ENCODE data around the gene CHRNE.

DNA sequence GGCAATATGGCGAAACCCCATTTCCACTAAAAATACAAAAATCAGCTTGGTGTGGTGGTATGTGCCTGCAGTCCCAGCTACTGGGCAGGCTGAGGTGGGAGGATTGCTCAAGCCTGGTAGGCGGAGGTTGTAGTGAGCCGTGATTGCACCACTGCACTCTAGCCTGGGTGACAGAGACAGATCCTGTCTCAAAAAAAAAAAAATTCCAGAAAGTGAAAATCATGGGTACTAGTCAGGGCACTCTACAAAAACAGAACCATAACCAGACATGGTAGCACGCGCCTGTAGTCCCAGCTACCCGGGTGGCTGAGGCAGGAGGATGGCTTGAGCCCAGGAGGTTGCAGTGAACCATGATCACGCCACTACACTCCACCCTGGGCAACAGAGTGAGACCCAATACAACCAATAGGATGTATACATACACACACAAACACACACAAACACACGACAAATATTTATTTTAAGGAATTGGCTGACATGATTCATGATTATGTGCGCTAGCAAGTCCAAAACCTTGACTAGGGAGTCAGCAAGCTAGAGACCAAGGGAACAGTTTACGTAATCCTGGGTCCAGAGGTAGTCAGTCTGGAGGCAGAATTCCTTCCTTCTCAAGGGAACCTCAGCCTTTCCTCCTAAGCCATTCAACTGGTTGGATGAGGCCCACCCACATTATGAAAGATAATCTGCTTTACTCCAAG lies 17.6 kb upstream of the CHRNE start:
- TF ChIP-seq, protein P1, sequence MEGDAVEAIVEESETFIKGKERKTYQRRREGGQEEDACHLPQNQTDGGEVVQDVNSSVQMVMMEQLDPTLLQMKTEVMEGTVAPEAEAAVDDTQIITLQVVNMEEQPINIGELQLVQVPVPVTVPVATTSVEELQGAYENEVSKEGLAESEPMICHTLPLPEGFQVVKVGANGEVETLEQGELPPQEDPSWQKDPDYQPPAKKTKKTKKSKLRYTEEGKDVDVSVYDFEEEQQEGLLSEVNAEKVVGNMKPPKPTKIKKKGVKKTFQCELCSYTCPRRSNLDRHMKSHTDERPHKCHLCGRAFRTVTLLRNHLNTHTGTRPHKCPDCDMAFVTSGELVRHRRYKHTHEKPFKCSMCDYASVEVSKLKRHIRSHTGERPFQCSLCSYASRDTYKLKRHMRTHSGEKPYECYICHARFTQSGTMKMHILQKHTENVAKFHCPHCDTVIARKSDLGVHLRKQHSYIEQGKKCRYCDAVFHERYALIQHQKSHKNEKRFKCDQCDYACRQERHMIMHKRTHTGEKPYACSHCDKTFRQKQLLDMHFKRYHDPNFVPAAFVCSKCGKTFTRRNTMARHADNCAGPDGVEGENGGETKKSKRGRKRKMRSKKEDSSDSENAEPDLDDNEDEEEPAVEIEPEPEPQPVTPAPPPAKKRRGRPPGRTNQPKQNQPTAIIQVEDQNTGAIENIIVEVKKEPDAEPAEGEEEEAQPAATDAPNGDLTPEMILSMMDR (conservative IDR thresholded peaks at IDR 0.05; ENCODE audit: low read depth, low read length) = no peak
- TF ChIP-seq MAFK (IDR thresholded peaks at IDR 0.05; ENCODE audit: low read depth, low read length) (no peak), BHLHE40 (IDR thresholded peaks at IDR 0.05; ENCODE audit: low read depth, low read length) (no peak), CEBPB (IDR thresholded peaks at IDR 0.05; ENCODE audit: low read depth, low read length) (peak; percentile 84), RAD21 (IDR thresholded peaks at IDR 0.05; ENCODE audit: low read length) (no peak)
- TF ChIP-seq, protein P2, sequence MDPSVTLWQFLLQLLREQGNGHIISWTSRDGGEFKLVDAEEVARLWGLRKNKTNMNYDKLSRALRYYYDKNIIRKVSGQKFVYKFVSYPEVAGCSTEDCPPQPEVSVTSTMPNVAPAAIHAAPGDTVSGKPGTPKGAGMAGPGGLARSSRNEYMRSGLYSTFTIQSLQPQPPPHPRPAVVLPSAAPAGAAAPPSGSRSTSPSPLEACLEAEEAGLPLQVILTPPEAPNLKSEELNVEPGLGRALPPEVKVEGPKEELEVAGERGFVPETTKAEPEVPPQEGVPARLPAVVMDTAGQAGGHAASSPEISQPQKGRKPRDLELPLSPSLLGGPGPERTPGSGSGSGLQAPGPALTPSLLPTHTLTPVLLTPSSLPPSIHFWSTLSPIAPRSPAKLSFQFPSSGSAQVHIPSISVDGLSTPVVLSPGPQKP (IDR thresholded peaks at IDR 0.05; ENCODE audit: borderline replicate concordance, low read depth, low read length) = no peak
